Endothelial cell of umbilical vein (primary cell): ENCODE measurements around the gene IVD. TPM values are rescaled to one million over a fixed set of nuclear protein-coding genes. Genes with fewer than 3 reads are reported as not detected.

Source experiments
- BruUV-seq: library from RNA; stranded (reverse); fragments of 400-500 nt; replicated peaks from 2 replicates; lab custom pipeline; 2021; lab: Mats Ljungman, UMichigan
- CTCF ChIA-PET: fragments of 300-600, 350-600 bp; sonication (Branson Sonifier 250); formaldehyde crosslinking; loops from one replicate; lab custom pipeline; 2021; ENCODE audit warnings: antibody characterized with exemption, inconsistent platforms; lab: Charles Lee
- POLR2A ChIA-PET: fragments of 300-600, 350-600 bp; sonication (Branson Sonifier 250); formaldehyde crosslinking; loops from one replicate; lab custom pipeline; 2021; ENCODE audit warnings: antibody characterized with exemption, inconsistent platforms; lab: Charles Lee
- DNase-seq: peaks from one replicate; pipeline ENCODE4 v3.0.0-alpha.2; 2011; ENCODE audit warnings: low read depth, low spot score
- FAIRE-seq: peaks from 2 replicates; lab custom pipeline; 2011; peaks lifted over from hg19 to GRCh38; lab: Jason Lieb, UNC
- H2AFZ ChIP-seq: 2 replicates; pipeline ENCODE4 v1.6.0; 2012; ENCODE audit warnings: low read depth, low read length, control low read depth, inconsistent platforms
- H3K27ac ChIP-seq: 2 replicates; pipeline ENCODE4 v1.5.1; 2011; ENCODE audit warnings: low read depth, mild to moderate bottlenecking, control low read depth, low read length, moderate library complexity; ENCODE audit not compliant: insufficient read depth
- H3K27me3 ChIP-seq, 2 experiments: 2 replicates each; pipeline versions ENCODE4 v1.6.0 to v1.6.1; 2011; ENCODE audit warnings: low read length in 2 of 2, mixed read lengths in 1 of 2; ENCODE audit not compliant: control insufficient read depth in 2 of 2, insufficient read depth in 2 of 2
- H3K36me3 ChIP-seq, 2 experiments: 2 replicates in 1 of 2; 3 replicates in 1 of 2; pipeline ENCODE4 v1.5.1; 2011; ENCODE audit warnings: low read length in 2 of 2, mild to moderate bottlenecking in 1 of 2, moderate library complexity in 1 of 2; ENCODE audit not compliant: control insufficient read depth in 2 of 2, insufficient read depth in 2 of 2; ENCODE audit errors: extremely low read depth in 1 of 2
- H3K4me1 ChIP-seq: 3 replicates; pipeline ENCODE4 v1.5.1; 2011; ENCODE audit warnings: mild to moderate bottlenecking, low read length; ENCODE audit not compliant: control insufficient read depth, insufficient read depth; ENCODE audit errors: extremely low read depth
- H3K4me2 ChIP-seq: 2 replicates; pipeline ENCODE4 v1.6.1; 2011; ENCODE audit warnings: low read length, control low read depth, mixed read lengths; ENCODE audit not compliant: insufficient read depth
- H3K4me3 ChIP-seq, 3 experiments: fragments of 200-600 bp in 1 of 3; sonication (generic), shearing (Covaris generic) in 1 of 3; replicated peaks in 1 of 3; 2 replicates each; pipeline ENCODE4 v1.5.1; 2011 to 2016; ENCODE audit warnings: control low read depth in 3 of 3, low read length in 3 of 3, mild to moderate bottlenecking in 2 of 3, inconsistent platforms in 1 of 3, low read depth in 1 of 3, moderate library complexity in 1 of 3; ENCODE audit not compliant: insufficient read depth in 1 of 3
- H3K79me2 ChIP-seq: 2 replicates; pipeline ENCODE4 v1.6.0; 2012; ENCODE audit warnings: low read length, inconsistent platforms; ENCODE audit not compliant: control insufficient read depth, insufficient read depth
- H3K9ac ChIP-seq: replicated peaks from 2 replicates; pipeline ENCODE3; 2011; ENCODE audit warnings: low read length, control low read depth; ENCODE audit not compliant: insufficient read depth; ENCODE audit errors: extremely low read depth
- H3K9me1 ChIP-seq: replicated peaks from 3 replicates; pipeline ENCODE4 v1.6.0; 2011; ENCODE audit warnings: mild to moderate bottlenecking, low read length; ENCODE audit not compliant: control insufficient read depth, insufficient read depth; ENCODE audit errors: extremely low read depth
- H3K9me3 ChIP-seq: replicated peaks from 2 replicates; pipeline ENCODE4 v1.5.1; 2012; ENCODE audit warnings: low read length, inconsistent platforms; ENCODE audit not compliant: control insufficient read depth, insufficient read depth
- H4K20me1 ChIP-seq: replicated peaks from 2 replicates; pipeline ENCODE3; 2011; ENCODE audit warnings: mild to moderate bottlenecking, low read length; ENCODE audit not compliant: control insufficient read depth, insufficient read depth; ENCODE audit errors: extremely low read depth
- CTCF ChIP-seq, 2 donors: IDR thresholded peaks; 1 replicate in 1 of 2; 2 replicates in 1 of 2; pipeline ENCODE4 v1.5.1; 2011; ENCODE audit warnings: low read length in 2 of 2, mild to moderate bottlenecking in 2 of 2, moderate library complexity in 2 of 2, control low read depth in 1 of 2, inconsistent platforms in 1 of 2, low read depth in 1 of 2; ENCODE audit not compliant: insufficient read depth in 1 of 2; ENCODE audit errors: extremely low read depth in 1 of 2
- EZH2 ChIP-seq: IDR thresholded peaks from 2 replicates; pipeline ENCODE4 v1.6.1; 2012; ENCODE audit warnings: borderline replicate concordance, low read depth, mild to moderate bottlenecking, moderate library complexity, low read length, inconsistent platforms; ENCODE audit not compliant: severe bottlenecking
- FOS ChIP-seq: IDR thresholded peaks from 2 replicates; pipeline ENCODE4 v1.6.1; 2011; ENCODE audit warnings: mild to moderate bottlenecking, low read length, moderate library complexity, borderline replicate concordance; ENCODE audit not compliant: insufficient read depth
- GATA2 ChIP-seq: IDR thresholded peaks from 2 replicates; pipeline ENCODE4 v1.7.0; 2011; ENCODE audit warnings: low read depth, mild to moderate bottlenecking, moderate library complexity, mixed read lengths, low read length; ENCODE audit not compliant: insufficient read length, insufficient read depth
- JUN ChIP-seq: IDR thresholded peaks from 2 replicates; pipeline ENCODE4 v1.6.1; 2011; ENCODE audit warnings: borderline replicate concordance, low read depth; ENCODE audit not compliant: insufficient read length, insufficient read depth
- MAX ChIP-seq: IDR thresholded peaks from 2 replicates; pipeline ENCODE4 v1.6.1; 2011; ENCODE audit not compliant: insufficient read depth, insufficient read length
- MYC ChIP-seq: IDR thresholded peaks from one replicate; pipeline ENCODE4 v1.6.1; 2011; ENCODE audit warnings: mild to moderate bottlenecking, low read depth, low read length
- POLR2A ChIP-seq: IDR thresholded peaks from 2 replicates; pipeline ENCODE4 v1.6.1; 2012; ENCODE audit warnings: low read depth, mild to moderate bottlenecking, control low read depth, low read length
- POLR2AphosphoS5 ChIP-seq: IDR thresholded peaks from 2 replicates; pipeline ENCODE4 v1.6.1; 2012; ENCODE audit warnings: low read depth, mild to moderate bottlenecking, control low read depth, low read length, moderate library complexity; ENCODE audit not compliant: insufficient read depth
- dilution Hi-C: fragments of 300-500 bp; cut with MboI; formaldehyde crosslinking; loops from one replicate; pipeline ENCODE4 v1.15.0; 2019; ENCODE audit warnings: low sequenced_read_pairs; ENCODE audit not compliant: extremely low pct_ligation_motif_present
- intact Hi-C: fragments of 100-400 bp; cut with micrococcal nuclease; formaldehyde crosslinking; loops from one replicate; pipeline ENCODE4 v1.10.0; 2022
- polyA plus RNA-seq, 4 experiments: library from polyadenylated mRNA; depleted of rRNA in 3 of 4; stranded (reverse) in 3 of 4; unstranded in 1 of 4; fragments of >200 nt; gene quantifications; 2 replicates each; pipeline versions ENCODE4 v1.2.1 to v1.2.3, GENCODE V29; 2011 to 2012; ENCODE audit warnings: missing spikeins in 1 of 4
- total RNA-seq: library from RNA; stranded (reverse); gene quantifications from 2 replicates; pipeline ENCODE4 v1.2.3, GENCODE V29; 2021

Gene IVD
- total and polyA plus RNA-seq, 2 donors (not counting 3 experiments of a cell fraction or from before 2014, with no cell fraction given): 34.1 to 62.5 TPM

GRCh38 chr15:40424483-40425115, 19.0 kb downstream of the IVD start:
- H3K36me3 ChIP-seq: no peaks in the 10 kb centered on the region
- H3K9ac ChIP-seq: no peak overlapping the region
- no TSS peak for BruUV-seq
- no peak overlapping the region for H2AFZ ChIP-seq
- no peaks in the 10 kb centered on the region for H3K9me3 ChIP-seq
- no peak overlapping the region for H3K27ac ChIP-seq
- no peaks in the 10 kb centered on the region for H3K4me1 ChIP-seq
- FAIRE-seq (no peak), DNase-seq (no peak)
- no peak overlapping the region for H3K4me2 ChIP-seq
- H3K9me1 ChIP-seq: no peaks in the 10 kb centered on the region
- H3K4me3 ChIP-seq: no peak overlapping the region
- ChIA-PET POLR2A (no interaction called here), CTCF (interaction anchor here (1.0 to 6.9 kb wide), 7 partner anchors 10 to 207 kb away, joined by 3 to 113 read pairs (median 4); no protein-coding TSS in a partner anchor)
- intact Hi-C loops: no loop called here
- no peaks in the 10 kb centered on the region for H3K79me2 ChIP-seq
- TF ChIP-seq JUN (no peak), EZH2 (no peak), POLR2A (no peak), POLR2AphosphoS5 (no peak), FOS (no peak), GATA2 (no peak), MAX (no peak), CTCF (IDR thresholded peaks at IDR 0.05; ENCODE audit: extremely low read depth in 1 of 2, insufficient read depth in 1 of 2, low read depth in 1 of 2, low read length in 2 of 2) (no peak), MYC (no peak)
- H4K20me1 ChIP-seq: no peaks in the 10 kb centered on the region
- peaks cover 0 to 6% of the 10 kb centered on the region in 2 experiments for H3K27me3 ChIP-seq
- dilution Hi-C loops: no loop called here
